ENCODE results near the gene ABHD15. TPM values are rescaled to one million over a fixed set of nuclear protein-coding genes. Genes with fewer than 3 reads are reported as not detected.

ABHD15 gene
- polyA plus RNA-seq, 1 donor from 2014 or later: 0.21 TPM

DNA sequence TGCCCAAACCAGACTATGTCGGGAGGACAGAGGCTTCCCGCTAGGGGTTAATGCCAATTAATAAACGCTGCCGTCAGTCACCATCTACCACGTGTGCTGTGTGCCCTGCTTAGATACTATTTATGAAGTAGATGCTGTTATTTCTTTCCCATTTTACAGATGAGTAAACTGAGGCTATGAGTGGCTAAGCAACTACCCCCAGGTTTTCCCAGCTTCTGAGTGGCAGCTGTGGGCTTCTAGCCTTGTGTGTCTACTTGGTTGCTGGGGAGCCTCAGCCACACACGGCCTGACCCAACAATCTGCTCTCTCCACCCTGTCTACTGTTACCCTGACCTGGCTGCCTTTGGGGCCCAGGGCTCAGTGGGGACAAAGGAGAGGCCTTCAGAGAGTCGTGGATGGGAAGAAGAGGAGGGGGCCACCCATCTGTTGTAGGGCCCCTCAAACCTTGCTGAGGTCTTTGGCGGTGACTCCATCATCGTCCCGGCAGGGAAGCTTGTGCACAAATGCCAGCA, 15.5 kb upstream of the ABHD15 start:
- Histone ChIP-seq H3K4me2 (ENCODE audit: low read length) (no peak overlapping the region), H3K36me3 (ENCODE audit: insufficient read depth, low read length) (no peaks in the 10 kb centered on the region), H3K9me3 (ENCODE audit: low read length) (no peaks in the 10 kb centered on the region), H4K20me1 (ENCODE audit: insufficient read depth) (peaks cover 3% of the 10 kb centered on the region), H3K9me2 (ENCODE audit: insufficient read depth, low read length) (no peaks in the 10 kb centered on the region), H3K27me3 (ENCODE audit: insufficient read depth, low read depth, low read length) (no peaks in the 10 kb centered on the region), H3K4me3 (ENCODE audit: low read length) (no peak overlapping the region), H3K27ac (ENCODE audit: low read length) (no peak overlapping the region), H2AFZ (ENCODE audit: low read depth, low read length) (no peak overlapping the region), H3F3A (ENCODE audit: insufficient read depth, low read length, poor library complexity, severe bottlenecking) (no peaks in the 10 kb centered on the region), H3K9ac (ENCODE audit: low read length) (peak overlapping the region; percentile 48), H3K79me2 (replicated peaks; ENCODE audit: insufficient read depth, low read length) (peaks cover 17% of the 10 kb centered on the region)
- TF ChIP-seq EP300 (conservative IDR thresholded peaks at IDR 0.05; ENCODE audit: poor library complexity, severe bottlenecking): no peak
- no peak for TF ChIP-seq SMC3 (conservative IDR thresholded peaks at IDR 0.05; ENCODE audit: poor library complexity)
- TF ChIP-seq, protein P1, sequence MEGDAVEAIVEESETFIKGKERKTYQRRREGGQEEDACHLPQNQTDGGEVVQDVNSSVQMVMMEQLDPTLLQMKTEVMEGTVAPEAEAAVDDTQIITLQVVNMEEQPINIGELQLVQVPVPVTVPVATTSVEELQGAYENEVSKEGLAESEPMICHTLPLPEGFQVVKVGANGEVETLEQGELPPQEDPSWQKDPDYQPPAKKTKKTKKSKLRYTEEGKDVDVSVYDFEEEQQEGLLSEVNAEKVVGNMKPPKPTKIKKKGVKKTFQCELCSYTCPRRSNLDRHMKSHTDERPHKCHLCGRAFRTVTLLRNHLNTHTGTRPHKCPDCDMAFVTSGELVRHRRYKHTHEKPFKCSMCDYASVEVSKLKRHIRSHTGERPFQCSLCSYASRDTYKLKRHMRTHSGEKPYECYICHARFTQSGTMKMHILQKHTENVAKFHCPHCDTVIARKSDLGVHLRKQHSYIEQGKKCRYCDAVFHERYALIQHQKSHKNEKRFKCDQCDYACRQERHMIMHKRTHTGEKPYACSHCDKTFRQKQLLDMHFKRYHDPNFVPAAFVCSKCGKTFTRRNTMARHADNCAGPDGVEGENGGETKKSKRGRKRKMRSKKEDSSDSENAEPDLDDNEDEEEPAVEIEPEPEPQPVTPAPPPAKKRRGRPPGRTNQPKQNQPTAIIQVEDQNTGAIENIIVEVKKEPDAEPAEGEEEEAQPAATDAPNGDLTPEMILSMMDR (IDR thresholded peaks at IDR 0.05; ENCODE audit: poor library complexity, severe bottlenecking): no peak
- TF ChIP-seq RAD21 (conservative IDR thresholded peaks at IDR 0.05): no peak
- no peak for TF ChIP-seq MXI1 (conservative IDR thresholded peaks at IDR 0.05; ENCODE audit: poor library complexity, severe bottlenecking)
- no peak for TF ChIP-seq EZH2 (IDR thresholded peaks at IDR 0.05; ENCODE audit: borderline replicate concordance, insufficient read depth, low read length, poor library complexity, severe bottlenecking)
- TF ChIP-seq POLR2AphosphoS5 (IDR thresholded peaks at IDR 0.05): no peak
- TF ChIP-seq, protein P2, sequence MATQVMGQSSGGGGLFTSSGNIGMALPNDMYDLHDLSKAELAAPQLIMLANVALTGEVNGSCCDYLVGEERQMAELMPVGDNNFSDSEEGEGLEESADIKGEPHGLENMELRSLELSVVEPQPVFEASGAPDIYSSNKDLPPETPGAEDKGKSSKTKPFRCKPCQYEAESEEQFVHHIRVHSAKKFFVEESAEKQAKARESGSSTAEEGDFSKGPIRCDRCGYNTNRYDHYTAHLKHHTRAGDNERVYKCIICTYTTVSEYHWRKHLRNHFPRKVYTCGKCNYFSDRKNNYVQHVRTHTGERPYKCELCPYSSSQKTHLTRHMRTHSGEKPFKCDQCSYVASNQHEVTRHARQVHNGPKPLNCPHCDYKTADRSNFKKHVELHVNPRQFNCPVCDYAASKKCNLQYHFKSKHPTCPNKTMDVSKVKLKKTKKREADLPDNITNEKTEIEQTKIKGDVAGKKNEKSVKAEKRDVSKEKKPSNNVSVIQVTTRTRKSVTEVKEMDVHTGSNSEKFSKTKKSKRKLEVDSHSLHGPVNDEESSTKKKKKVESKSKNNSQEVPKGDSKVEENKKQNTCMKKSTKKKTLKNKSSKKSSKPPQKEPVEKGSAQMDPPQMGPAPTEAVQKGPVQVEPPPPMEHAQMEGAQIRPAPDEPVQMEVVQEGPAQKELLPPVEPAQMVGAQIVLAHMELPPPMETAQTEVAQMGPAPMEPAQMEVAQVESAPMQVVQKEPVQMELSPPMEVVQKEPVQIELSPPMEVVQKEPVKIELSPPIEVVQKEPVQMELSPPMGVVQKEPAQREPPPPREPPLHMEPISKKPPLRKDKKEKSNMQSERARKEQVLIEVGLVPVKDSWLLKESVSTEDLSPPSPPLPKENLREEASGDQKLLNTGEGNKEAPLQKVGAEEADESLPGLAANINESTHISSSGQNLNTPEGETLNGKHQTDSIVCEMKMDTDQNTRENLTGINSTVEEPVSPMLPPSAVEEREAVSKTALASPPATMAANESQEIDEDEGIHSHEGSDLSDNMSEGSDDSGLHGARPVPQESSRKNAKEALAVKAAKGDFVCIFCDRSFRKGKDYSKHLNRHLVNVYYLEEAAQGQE (IDR thresholded peaks at IDR 0.05; ENCODE audit: borderline replicate concordance): no peak
- no peak for TF ChIP-seq TAF1 (IDR thresholded peaks at IDR 0.05; ENCODE audit: low read depth)

DNA sequence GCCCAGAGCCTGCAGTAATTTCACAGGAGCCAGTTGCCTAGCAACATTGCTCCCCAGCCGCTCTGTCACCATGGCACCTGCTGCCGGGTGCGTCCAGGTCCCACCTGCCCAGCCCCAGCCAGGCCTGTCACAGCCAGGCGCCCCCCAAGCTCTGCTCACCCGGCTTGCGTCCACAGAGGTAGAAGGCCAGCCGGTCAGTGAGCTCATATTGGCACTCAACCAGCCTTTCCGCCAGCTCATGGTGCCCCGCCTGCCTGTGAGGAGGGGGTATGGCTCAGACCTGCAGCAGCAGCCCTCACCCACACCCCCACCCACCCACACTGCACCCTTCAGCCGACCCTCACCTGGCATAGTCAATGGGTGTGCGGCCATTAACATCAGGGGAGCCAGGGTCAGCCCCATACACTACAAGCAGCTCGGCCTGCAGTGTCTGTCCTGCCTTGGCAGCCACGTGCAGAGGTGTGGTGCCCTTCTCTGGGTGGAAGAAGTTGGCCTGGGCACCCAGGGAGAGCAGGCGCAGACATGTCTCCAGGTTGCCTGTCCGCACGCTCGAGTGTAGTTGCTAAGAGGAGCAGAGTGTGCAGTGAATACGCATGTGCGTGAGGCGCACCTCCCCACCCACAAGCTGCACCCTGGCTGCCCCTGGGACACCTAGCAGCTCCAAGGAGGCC, 14.9 kb upstream of the ABHD15 start:
- H3F3A ChIP-seq (ENCODE audit: insufficient read depth, low read length, poor library complexity, severe bottlenecking): no peaks in the 10 kb centered on the region
- H3K9me3 ChIP-seq (ENCODE audit: low read length): no peaks in the 10 kb centered on the region
- H2AFZ ChIP-seq (ENCODE audit: low read depth, low read length): no peak overlapping the region
- H3K4me2 ChIP-seq (ENCODE audit: low read length): no peak overlapping the region
- no peaks in the 10 kb centered on the region for H3K9me2 ChIP-seq (ENCODE audit: insufficient read depth, low read length)
- no peaks in the 10 kb centered on the region for H3K27me3 ChIP-seq (ENCODE audit: insufficient read depth, low read depth, low read length)
- H3K79me2 ChIP-seq (replicated peaks; ENCODE audit: insufficient read depth, low read length): peaks cover 12% of the 10 kb centered on the region
- no peaks in the 10 kb centered on the region for H4K20me1 ChIP-seq (ENCODE audit: insufficient read depth)
- TF ChIP-seq, protein P1 (IDR thresholded peaks at IDR 0.05; ENCODE audit: poor library complexity, severe bottlenecking): no peak
- TF ChIP-seq EP300 (conservative IDR thresholded peaks at IDR 0.05; ENCODE audit: poor library complexity, severe bottlenecking): no peak
- H3K27ac ChIP-seq (ENCODE audit: low read length): peak overlapping the region; percentile 44
- peak overlapping the region; percentile 55 for H3K4me3 ChIP-seq (ENCODE audit: low read length)
- H3K9ac ChIP-seq (ENCODE audit: low read length): peak overlapping the region; percentile 48
- H3K36me3 ChIP-seq (ENCODE audit: insufficient read depth, low read length): no peaks in the 10 kb centered on the region
